ENCODE results near the gene CISH.

The CISH gene, protein sequence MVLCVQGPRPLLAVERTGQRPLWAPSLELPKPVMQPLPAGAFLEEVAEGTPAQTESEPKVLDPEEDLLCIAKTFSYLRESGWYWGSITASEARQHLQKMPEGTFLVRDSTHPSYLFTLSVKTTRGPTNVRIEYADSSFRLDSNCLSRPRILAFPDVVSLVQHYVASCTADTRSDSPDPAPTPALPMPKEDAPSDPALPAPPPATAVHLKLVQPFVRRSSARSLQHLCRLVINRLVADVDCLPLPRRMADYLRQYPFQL

DNA sequence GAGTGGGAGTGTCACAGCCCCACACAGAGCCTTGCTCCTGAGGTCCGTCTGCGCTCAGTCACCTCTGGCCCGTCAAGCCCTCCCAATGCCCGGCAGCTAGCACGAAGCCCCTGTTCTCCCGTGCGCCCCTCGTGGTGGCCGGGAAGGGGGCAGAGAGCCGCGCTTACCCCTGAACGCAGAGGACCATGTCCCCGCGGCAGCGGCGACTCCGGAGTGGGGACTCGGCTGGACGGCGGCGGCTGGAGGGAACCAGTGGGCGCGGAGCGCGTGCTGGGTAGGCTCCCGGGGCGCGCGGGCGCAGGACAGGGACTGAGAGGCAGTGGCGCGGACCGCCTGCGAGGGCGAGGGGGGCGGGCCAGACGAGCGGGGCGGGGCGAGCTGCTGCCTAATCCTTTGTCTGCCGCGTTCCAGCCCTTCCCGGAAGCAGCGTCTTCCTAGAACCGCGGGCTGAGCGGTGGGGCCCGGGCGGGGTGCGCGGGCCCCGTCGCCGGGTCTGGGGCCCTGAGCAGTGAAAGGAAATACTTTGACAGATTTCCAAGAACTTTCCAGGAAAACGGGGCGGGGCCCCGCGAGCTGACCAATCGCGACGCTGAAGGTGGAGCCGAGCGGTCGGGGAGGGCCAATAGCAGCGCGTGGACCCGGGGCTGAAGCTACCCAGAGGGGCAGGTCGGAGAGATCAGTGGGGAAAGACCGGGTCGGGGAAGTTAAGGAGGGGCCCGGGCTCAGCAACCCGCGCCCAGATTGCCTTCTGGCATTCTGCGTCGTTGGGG lies at the start of gene CISH:
Gene CISH, minus strand, starts transcription at position 311 of the 770 bp plus-strand sequence. Its CDS starts 124 bp downstream, at position 187.
- DNase-seq, result peak; percentile 98 to 99

DNA sequence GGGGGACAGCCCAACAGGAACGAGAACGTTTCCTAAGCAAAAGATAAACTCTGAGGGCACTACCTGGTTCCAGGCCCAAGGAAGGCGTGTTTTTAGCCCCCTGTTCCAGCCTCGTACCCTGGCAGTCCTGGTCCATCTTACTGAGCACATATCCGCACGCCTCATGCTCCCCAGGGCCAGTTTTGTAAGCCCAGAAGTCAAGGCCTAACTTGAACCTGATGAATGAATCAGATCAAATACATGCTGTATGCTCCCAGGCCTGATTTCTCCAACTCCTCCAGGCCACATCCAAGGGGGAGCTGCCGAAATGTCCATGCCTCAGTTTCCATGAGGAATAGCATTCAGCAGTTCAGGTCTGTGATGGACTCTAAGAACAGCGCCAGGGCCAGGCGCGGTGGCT lies 48.8 kb upstream of the CISH start:
- no peak for DNase-seq

DNA sequence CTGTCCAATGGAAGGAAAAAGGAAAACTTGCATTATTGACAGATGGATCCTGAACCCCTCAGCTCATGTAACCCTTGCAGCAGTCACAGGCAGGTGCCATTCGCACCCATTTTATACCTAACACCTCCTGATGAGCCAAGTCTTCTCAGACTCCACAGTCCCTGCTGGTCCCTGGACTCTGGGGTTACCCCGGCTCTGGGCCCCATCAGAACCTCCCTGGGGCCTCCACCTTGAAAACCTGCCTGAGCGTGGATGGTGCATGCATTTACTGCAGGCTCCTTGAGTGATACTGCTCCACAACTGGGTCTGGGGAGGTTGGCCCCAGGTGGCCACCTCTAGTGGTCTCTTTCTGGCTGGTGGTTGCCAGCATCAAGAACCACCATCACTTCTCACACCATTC lies 47.3 kb upstream of the CISH start:
- no peak for DNase-seq

DNA sequence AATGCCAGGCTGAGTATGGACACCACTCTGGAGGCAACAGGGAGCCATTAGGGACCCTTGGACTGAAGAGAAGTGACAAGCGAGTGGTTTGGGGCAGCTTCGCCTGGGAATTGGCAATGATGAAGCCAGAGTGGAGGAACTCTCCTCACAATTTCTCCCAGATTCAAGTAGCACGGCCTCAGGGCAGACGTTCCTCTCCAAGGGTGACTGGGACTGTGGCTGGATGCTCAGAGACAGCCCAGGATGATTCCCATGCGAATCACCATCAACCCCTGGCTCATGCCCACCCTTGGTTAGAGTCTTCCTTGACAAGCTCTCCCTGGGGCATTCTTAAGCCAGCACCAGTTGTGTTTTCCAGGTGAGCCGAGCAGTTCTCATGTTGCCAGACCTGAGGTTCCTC lies 46.8 kb upstream of the CISH start:
- DNase-seq, result no peak

DNA sequence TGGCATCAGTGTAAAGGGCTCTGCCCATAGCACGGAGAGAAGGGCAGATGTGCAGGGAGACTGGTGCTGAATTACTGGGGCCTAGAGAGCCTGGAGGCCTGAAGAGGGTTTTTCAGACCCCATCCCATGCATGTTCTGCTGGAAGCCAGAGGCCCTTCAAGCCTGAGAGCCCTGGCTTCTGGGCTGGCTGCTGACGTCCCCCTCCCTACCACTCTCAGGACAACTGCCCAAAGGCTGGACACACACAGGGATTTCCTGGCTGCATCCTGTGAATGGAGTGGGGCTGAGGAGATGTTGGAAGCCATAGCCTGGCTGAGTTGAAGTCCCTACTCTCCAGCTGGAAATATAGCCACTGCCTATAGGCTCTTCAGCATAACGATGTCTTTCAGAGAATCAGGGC lies 46.2 kb upstream of the CISH start:
- no peak for DNase-seq

DNA sequence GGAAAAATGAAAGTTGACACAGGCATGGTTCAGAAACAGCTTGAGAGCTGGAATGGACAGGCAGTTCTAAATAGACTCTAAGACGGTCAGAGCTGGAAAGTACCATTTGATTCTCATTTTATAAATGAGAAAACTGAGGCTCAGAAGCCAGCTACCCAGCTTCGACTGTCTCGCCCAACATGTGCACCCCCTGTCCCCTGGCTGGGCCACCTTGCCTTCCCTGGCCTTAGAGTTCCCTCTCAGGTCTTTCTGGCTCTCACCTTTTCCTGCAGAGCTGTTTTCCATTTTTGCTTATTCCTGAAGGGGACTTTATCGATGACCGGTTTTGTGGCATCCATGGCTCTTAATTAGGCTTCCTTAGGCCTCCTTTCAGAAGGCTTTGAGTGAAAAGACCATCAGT lies 45.8 kb upstream of the CISH start:
- no peak for DNase-seq

DNA sequence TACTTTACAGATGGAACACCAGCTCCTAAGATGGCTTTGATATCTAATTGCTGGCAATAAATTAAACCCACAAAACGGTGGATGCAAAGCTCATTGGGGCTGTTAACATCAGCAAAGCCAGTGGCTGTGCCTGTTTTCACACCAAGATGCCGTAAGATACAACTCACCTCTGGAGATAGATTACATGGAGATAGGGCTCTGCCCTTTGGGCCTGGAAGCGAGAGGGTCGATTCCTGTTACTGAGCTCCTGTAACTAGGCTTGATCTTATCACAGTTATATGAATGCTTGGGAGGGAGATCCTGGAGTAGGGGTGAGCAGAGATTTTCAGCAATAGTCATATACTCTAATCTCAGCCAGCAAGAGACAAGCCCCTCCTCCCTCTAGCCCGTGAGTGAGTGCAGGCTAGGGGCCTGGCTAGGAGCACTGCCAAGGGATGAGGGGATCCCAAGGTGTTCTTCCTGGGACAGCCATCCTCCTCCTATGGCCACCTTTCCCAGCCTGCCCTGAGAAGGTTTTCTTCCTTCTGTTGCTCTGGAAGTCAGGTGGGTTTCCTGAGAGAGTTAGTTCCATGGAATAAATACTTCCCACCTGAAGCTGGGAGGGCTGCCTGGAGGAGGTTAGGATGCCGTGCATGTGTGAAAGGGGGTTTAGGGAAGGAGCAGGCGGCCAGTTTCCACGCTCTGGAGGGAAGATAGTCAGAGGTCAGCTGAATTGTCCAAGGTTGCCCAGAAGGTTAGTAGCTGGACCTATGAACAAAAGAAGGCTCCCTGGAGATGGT lies 45.0 kb upstream of the CISH start:
- no peak for DNase-seq

DNA sequence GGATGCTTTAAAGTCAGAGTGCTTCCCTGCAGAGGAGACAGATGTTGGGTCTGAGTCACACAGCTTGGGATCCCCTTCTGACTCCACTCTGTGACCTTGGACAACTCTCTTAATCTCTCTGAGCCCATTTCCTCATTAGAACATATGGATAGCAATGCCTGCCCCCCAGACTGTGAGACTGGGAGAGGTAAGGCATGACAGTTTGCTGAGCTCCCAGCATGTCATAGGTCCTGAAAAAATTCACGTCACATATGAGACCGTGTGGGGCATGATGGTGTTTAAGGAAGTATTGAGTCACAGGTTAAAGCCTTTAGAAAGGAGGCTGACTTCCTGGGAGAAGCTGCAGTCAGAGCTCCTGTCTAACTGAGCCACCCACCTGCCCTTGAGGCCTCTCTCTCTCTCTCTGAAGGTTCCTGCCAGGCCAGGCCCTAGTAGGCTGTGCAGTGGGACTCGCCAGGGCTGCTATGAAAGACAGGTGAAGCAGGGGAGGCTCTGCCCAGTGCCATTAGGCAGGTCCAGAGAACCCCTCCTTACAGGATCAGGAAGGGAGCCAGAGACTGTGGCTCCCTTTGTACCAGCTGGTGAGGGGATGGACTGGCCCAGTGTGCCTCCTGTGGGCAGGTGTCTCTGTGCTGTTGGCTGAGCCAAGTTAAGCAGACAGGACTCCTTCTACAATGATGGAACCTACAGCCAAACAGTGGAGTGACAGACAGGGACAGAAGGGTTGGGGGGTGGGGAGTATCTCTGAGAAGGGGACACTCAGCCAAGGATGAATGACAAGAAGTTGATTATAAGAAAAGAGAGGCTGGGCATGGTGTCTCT lies 43.6 kb upstream of the CISH start:
- DNase-seq, result peak; percentile 38 to 53

DNA sequence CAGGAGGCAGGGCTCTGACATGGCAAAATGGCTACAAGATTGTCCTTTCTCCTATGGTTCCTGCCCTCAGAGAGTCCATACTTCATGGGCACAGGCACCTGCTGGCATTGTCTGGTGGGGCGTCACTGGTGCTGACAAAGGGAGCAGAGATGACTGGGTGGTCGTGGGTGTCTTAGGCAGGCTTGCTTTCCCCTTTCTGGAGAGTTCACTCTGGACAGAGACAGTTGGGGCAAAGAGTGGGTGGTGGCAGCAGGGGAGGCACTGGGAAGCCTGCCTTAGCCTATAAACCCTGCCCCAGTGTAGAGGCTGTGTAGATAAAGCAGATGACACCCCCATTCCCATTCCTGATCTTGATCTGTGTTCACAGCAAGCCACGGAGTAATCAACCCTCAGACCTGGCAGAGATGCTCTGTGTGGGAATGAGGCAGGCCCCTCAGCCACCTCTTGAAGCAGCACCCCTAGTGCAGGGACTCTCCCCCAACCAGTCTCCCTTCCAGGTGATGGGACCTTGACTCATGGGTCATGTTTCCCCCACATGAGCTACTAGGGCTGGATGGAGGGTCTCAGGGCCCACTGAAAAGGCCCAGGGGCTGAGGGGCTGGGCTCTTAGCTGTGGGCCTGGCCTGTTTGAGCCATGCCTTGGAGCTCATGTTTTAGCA lies 42.5 kb upstream of the CISH start:
- DNase-seq, result no peak

DNA sequence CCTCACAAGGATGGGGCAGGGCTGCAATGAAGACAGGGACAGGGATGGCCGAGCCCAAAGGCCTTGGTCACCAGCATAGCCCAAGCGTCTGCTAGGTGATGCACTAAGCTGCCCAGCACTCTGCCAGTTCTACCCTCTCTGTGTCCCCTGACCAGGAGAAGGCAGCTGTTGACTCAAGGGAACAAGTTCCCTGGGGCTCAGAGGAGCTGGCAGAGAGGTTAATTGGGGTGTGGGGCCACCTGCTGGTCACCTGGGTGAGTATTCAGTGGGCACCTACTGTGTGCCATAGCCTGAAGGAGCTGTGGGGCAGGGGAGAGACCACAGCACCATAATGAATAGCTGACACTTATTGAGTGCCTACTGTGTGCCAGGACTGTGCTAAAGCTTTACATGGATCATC lies 41.1 kb upstream of the CISH start:
- DNase-seq, result peak; percentile 69 to 77

DNA sequence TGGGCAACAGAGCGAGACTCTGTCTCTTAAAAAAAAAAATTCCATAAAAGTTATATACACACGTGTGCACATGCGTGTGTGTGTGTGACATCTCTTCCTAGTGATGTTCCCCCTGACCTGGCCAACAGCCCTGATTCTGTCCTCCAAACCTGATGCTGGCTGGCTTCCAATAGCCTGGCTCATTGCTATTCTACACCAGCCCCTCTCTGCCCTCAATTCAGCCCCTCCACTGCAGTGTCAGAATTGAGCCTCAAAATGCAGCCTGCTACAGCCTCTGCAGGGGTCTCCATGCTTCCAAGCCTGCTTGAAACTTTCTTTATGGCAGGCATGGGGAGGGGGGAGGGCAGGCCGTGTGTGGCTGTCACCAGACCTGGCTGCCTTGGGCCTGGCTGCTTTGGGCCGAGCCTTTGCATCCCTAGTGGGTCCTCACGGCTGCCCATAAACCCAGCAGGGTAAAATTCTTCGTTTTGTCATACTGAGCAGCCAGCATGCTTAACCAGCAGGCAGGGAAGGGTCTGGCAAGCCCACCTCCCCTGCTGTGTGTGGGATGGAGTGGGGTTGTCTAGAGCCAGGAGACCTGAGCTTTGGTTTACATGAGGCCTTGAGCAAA lies 40.5 kb upstream of the CISH start:
- no peak for DNase-seq

DNA sequence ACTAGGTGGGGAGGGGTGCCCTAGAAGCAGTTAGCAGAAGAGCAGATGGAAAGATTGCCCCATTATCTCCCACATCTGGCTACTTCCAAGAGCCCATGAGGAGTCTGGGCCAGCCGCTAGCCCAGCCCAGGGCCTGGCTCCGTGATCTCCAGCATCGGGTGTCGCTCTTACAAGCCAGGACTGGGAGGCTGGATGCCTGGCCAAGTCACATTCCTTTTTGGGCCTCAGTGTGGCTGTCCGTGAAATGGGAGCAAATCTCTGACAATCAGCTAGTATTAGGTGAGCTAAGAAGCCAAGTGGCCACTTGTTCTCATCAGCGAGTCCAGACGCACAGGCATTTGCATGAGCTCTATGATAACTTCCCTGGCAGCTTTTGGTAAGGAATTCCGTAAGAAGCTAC lies 39.9 kb upstream of the CISH start:
- no peak for DNase-seq

DNA sequence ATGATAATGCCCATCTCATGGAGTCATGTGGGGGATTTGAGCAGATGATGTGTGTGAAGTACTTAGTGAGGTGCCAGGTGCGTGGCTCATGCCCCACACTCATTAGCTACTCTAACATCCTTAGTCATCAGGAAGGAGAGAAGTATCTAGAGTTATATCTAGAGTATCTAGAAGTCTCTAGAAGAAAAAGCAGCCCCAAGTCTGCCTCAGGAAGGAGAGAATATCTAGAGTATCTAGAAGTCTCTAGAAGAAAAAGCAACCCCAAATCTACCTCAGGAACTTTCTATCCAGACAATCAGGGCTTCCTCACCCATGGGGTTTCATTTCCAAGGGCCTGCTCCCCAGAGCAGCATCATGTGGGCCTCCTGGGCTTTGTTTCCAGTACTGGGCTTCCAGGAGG lies 38.4 kb upstream of the CISH start:
- DNase-seq, result no peak

DNA sequence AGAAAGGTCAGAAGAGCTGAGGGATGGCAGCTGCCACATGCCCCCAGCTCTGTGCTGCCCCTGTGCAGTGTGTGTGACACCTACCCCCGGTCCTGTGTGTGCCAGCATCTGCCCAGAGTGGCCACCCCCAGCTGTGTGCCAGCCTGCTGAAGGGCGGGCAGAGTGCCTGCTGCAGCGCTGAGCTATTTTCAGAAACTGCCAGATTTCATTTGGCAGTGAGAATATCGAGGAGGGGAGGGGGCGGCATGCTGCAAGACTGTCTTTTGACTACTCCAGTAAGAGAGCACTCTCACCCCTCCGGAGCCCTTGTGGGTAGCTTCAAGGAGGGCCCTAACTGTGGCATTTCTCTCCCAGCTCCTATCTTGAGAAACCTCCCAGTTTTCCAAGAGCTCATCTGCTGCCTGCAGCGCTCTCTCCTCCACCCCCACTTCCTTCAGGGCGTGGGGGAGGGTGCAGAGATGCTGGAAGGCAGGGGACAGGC lies 37.9 kb upstream of the CISH start:
- no peak for DNase-seq

DNA sequence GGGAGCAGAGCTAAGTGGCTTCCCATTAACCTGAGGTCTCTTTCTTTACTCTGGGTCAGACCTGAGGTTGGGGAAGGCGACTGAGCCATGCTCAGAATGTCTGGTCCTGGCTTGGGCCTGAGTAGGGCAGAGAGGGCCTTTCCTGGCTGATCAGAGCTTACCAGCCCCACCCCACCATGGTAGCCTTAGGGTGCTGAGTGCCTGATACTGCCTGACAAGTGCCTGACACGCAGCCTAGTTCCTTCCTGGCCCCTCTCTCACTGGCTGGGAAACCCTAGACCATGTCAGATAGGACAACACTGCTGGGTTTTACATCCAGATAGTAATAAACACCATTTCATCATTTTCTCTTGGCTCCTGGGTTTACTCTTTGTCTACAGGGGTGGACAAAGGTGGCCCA lies 37.4 kb upstream of the CISH start:
- no peak for DNase-seq

DNA sequence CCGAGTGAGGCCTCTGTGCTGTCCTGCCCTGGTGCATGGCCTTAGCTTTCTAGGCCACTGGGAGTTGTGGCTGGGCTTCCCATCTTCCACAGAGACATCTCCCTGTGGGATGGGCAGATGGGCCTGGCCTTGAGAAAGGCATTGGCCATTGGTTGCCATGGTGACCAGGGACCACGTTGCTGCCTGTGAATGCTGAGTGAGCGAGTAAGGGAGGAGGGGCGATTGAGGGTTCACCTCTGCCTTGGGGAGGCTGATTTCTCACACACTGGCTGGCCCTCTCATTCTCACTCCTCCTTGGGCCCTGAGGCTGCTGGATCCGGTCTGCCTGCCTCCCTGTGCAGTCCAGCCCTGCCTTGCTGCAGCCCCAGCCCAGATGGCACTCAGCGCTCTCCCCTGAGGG lies 36.7 kb upstream of the CISH start:
- no peak for DNase-seq

DNA sequence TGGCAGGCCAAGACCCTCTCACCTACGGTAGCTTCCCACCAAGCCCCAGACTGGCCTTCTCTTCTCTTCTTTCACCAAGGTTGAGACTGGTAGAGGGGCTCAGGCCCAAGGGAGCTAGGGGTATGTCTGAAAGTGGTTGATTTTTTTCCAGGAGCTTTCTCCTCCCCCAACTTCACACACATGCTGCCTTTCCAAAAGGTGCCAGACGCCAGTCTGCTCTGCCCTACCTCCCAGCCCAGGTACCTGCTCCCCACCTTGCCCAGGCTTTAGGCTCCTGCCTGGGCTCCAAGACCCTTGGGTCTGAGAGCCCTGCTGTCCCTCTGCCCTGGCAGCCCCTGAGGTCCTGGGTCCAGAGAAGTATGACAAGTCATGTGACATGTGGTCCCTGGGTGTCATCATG lies 33.8 kb upstream of the CISH start:
- DNase-seq, result no peak

DNA sequence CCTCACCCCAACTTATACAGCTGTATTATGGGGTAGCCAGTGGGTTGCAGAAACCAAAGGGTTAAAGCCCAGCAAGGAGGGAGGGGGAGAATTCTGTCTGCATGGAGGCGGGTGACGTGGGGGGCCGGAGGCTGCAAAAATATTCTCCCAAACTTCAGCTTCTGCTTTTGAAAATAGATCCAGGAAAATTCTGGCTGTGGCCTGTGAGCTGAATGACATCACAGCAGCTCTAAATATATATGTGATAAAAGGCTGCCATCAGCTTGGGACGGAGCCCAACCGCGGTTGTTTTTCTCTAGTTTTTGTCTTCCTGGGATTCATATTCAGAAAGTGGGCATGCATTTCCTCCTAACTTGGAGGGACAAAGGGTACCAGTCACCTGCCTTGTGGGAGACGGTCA lies 33.0 kb upstream of the CISH start:
- no peak for DNase-seq

DNA sequence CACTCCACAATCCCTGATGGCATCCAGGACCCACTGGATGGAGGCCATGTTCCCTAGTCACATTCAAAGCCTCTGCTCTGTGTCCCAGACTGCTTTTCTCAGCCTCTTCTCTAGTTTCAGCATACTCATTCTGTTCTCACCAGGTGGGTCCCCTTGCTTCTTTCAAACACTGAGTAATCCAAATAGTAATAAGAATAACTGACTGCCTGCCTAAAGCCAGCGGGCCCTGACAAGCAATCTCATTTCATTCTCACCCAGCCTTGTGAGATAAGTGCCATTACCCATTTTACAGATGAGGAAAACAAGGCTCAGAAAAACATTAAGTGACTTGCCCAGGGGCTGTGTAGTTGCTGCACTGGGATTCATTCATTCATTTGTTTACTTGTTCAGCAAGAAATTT lies 30.8 kb upstream of the CISH start:
- DNase-seq, result no peak

DNA sequence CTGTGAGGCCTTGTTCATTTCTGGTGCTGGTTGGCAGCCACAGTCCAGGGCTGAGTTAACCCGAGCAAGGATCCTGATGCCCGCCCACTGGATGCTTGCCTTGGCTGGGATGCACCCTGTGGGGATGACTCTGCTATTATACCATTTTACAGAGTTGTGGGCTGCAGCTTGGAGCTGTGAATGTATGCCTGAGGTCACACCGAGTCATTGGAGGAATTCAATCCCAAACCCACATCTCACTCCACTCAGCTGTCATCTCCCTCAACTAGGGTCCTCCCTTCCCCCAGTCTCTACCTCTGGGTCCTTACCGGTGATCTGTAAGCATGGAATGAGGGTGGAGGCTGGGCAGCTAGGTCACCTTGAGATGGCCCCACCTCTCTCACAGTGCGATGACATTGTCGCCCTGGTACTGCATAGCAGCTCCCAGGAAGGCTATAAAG lies 27.5 kb upstream of the CISH start:
- DNase-seq, result no peak

DNA sequence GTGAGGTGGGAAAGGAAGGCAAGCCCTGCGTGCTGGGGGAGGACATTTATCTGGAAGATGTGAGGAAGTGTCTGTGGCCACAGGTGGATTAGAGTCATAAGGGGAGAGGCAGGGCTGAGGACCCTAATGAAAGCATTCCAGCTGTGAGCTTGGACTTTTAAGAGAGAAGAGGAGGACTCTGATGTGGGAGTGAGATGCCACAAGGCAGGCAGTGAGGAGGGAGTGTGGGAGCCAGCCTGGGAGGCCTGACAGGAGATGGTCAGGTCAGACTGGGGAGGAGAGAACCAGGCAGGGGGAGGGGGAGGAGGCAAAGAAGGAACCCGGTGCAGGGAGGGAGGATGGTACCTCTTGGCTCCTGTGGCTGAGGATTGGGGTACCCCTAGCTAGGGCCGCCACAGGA lies 26.4 kb upstream of the CISH start:
- DNase-seq, result no peak

DNA sequence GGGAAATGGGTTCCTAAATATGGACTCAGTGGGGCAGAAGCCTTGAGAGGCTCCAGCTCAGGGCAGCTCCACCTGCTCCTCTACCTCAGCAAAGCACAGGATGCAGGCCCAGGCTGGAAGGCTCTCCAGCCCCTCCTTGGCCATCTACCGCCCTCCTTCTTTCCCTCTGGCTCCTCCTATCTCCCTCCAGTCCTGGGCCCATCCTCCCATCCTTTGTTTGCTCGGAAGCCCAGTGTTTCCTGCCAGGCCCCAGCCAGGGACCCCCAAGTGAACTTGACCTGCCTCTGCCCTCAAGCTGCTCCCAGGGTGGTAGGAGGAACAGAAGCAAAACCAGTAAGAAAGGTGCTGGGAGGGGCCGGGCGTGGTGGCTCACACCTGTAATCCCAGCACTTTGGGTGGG lies 25.4 kb upstream of the CISH start:
- DNase-seq, result no peak
